ENCODE data around the gene PMFBP1. TPM values are rescaled to one million over a fixed set of nuclear protein-coding genes. Genes with fewer than 3 reads are reported as not detected.

Gene PMFBP1
- total and polyA plus RNA-seq, 12 donors: 0.15 to 2.4 (median 0.55) TPM

GRCh38 chr16:72149676-72150464 is 22.1 kb downstream of the PMFBP1 start:
- TF ChIP-seq POLR2A (IDR thresholded peaks at IDR 0.05): no peak
- no peak overlapping the region for H3K27ac ChIP-seq
- no peaks in the 10 kb centered on the region for H3K4me1 ChIP-seq (replicated peaks in 1 of 2)
- H3K9me3 ChIP-seq (replicated peaks in 1 of 3): no peaks in the 10 kb centered on the region
- WGBS, 4 donors: 75 to 83% (median 80%) methylated on average over 8 of the region's 8 CpGs
- H3K27me3 ChIP-seq: no peaks in the 10 kb centered on the region
- DNase-seq: no peak
- H3K36me3 ChIP-seq (replicated peaks in 1 of 2): no peaks in the 10 kb centered on the region
- intact Hi-C loops (cut with DNase I): no loop called here
- no peak overlapping the region for H3K4me3 ChIP-seq

- no peak overlapping the region for H3K4me3 ChIP-seq
- H3K27ac ChIP-seq: no peak overlapping the region
- no peaks in the 10 kb centered on the region for H3K4me1 ChIP-seq (replicated peaks in 1 of 2)
- intact Hi-C loops (cut with DNase I): no loop called here
- H3K36me3 ChIP-seq (replicated peaks in 1 of 2): no peaks in the 10 kb centered on the region
- DNase-seq: no peak
- TF ChIP-seq CTCF (IDR thresholded peaks at IDR 0.05): no peak
- TF ChIP-seq POLR2A (IDR thresholded peaks at IDR 0.05): no peak
- 67 to 81% (median 75%) methylated on average over 1 of the region's 1 CpG for WGBS, 4 donors
- H3K9me3 ChIP-seq (replicated peaks in 1 of 3): no peaks in the 10 kb centered on the region
- H3K27me3 ChIP-seq: no peaks in the 10 kb centered on the region
These were observed 29.5 kb downstream of the PMFBP1 start for GRCh38 chr16:72142476-72142875.

DNA sequence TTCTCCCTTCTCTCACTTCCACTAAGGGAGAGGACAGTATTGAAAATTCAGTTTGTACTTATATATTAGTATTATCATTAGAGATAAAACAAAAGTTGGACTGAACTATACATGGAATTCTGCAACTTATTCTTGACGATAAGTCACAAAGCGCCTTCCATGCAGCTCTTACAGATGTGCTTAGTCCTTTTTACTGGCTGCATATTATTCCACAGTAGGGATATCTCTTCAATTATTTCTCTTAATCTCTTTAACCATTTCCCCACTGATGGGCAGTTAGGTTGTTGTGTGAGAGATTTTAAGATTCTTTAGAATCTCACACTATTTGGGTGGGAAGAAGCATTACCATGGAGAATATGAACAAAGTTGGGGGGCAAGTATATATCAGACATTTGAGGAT is 32.0 kb downstream of the PMFBP1 start:
- no peaks in the 10 kb centered on the region for H3K9me3 ChIP-seq (replicated peaks in 1 of 3)
- 94 to 95% (median 95%) methylated on average over 2 of the region's 2 CpGs for WGBS, 4 donors
- H3K27me3 ChIP-seq: no peaks in the 10 kb centered on the region
- H3K4me1 ChIP-seq (replicated peaks in 1 of 2): no peaks in the 10 kb centered on the region
- TF ChIP-seq CTCF (IDR thresholded peaks at IDR 0.05) (no peak), POLR2A (IDR thresholded peaks at IDR 0.05) (no peak)
- no peak overlapping the region for H3K27ac ChIP-seq
- intact Hi-C loops (cut with DNase I): no loop called here
- no peaks in the 10 kb centered on the region for H3K36me3 ChIP-seq (replicated peaks in 1 of 2)
- H3K4me3 ChIP-seq: no peak overlapping the region
- no peak for DNase-seq

DNA sequence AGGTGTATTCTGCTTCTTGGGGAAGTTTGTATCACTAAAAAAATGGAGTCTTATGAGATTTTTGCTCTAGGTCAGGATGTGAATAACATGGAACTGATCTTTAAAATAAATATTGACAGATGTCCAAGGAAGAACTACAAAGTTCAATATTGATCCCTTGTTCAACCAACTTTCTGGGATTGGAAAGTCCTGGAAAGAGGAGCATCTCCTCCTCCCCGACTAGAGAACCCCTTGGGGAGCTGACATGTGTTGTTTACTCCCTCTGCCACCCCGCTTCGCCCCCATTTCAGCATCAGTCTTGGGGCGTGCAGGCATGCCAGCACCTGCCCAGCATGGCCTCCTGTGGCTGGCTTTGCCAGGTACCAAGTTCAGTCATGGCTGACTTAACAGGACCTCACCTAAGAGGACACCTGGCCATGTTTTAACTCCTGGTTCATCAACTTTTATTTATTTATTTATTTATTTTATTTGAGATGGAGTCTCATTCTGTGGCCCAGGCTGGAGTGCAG is 33.8 kb downstream of the PMFBP1 start:
- WGBS, 4 donors: 88 to 97% (median 94%) methylated on average over 4 of the region's 4 CpGs
- H3K27me3 ChIP-seq: no peaks in the 10 kb centered on the region
- H3K4me3 ChIP-seq: no peak overlapping the region
- DNase-seq: no peak
- no peak overlapping the region for H3K27ac ChIP-seq
- no peaks in the 10 kb centered on the region for H3K4me1 ChIP-seq (replicated peaks in 1 of 2)
- H3K36me3 ChIP-seq (replicated peaks in 1 of 2): no peaks in the 10 kb centered on the region
- intact Hi-C loops (cut with DNase I): no loop called here
- H3K9me3 ChIP-seq (replicated peaks in 1 of 3): no peaks in the 10 kb centered on the region
- TF ChIP-seq POLR2A (IDR thresholded peaks at IDR 0.05) (no peak), CTCF (IDR thresholded peaks at IDR 0.05) (no peak)

Data from adrenal gland (tissue), 12 donors.